Muscle of back (tissue), 10 donors: ENCODE results near the gene CCDC197. TPM values are rescaled to one million over a fixed set of nuclear protein-coding genes. Genes with fewer than 3 reads are reported as not detected.

ENCODE experiments used
- polyA plus RNA-seq, 10 donors: library from polyadenylated mRNA; unstranded; fragments of 120-200 nt; gene quantifications; one replicate each; pipeline ENCODE4 v1.2.1, GENCODE V29; 2013; ENCODE audit not compliant: insufficient read length in 10 of 10

Gene CCDC197
- polyA plus RNA-seq, 10 donors: not detected

Other genes starting within 250 kb of the CCDC197 start
- gene PRIMA1, start 208.8 kb upstream of the CCDC197 start, polyA plus RNA-seq: 1 to 10 TPM; 2.1 to 4.4 (median 3.3) TPM
- under 1 TPM in 3 of 10 donors, not detected in 7; 0.17 to 0.31 (median 0.24) TPM for gene FAM181A, start 70.0 kb upstream of the CCDC197 start, polyA plus RNA-seq
- gene ASB2, start 20.7 kb upstream of the CCDC197 start, polyA plus RNA-seq: 10 to 100 TPM; 13.0 to 33.7 (median 24.8) TPM
- 1 to 10 TPM in 5 of 10 donors, under 1 TPM in 5; 0.77 to 1.6 (median 1.0) TPM for gene OTUB2, start 29.0 kb downstream of the CCDC197 start, polyA plus RNA-seq
- gene DDX24, start 83.9 kb downstream of the CCDC197 start, polyA plus RNA-seq: 100 to 1,000 TPM in 1 of 10 donors, 10 to 100 TPM in 9; 81.4 to 111 (median 87.2) TPM
- gene IFI27L1, start 84.0 kb downstream of the CCDC197 start, polyA plus RNA-seq: 10 to 100 TPM; 11.1 to 17.5 (median 14.8) TPM
- gene IFI27, start 113.4 kb downstream of the CCDC197 start, polyA plus RNA-seq: 1 to 10 TPM; 2.4 to 6.7 (median 3.6) TPM
- 10 to 100 TPM; 11.0 to 21.9 (median 15.0) TPM for gene IFI27L2, start 132.3 kb downstream of the CCDC197 start, polyA plus RNA-seq
- gene PPP4R4, start 177.0 kb downstream of the CCDC197 start, polyA plus RNA-seq: under 1 TPM; 0.07 to 0.90 (median 0.24) TPM